NCI-H2196 treated with DMSO at 0.1 percent for 48 hours (cell line): Measurements from ENCODE around the gene MBD3.
A peak's percentile ranks its signal among the peaks of the same experiment; 100 is the strongest.

Experiments
- DNase-seq: peaks from one replicate; lab custom pipeline; 2025; ENCODE audit not compliant: unreplicated experiment; lab: John Stamatoyannopoulos, UW

Gene MBD3

DNA sequence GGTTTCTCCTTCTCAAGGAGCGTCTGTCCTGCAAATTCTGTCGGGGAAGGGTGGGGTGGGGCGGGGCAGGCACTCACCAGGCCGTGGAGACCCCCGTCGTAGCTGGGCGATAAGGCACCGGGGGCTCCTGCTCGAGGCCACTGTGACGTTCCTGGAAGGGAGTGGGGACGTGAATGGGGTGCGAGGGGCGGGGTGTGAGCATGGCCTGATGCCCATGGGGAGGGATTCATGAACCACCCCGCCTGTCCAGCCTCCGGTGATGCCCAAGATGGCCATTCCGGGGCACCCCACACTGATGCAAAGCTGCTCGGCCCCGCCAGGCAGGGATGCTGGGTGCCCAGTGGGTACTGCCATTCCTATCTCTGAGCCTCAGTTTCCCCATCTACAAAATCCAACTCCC lies 27.0 kb upstream of the MBD3 start:
- no peak for DNase-seq

DNA sequence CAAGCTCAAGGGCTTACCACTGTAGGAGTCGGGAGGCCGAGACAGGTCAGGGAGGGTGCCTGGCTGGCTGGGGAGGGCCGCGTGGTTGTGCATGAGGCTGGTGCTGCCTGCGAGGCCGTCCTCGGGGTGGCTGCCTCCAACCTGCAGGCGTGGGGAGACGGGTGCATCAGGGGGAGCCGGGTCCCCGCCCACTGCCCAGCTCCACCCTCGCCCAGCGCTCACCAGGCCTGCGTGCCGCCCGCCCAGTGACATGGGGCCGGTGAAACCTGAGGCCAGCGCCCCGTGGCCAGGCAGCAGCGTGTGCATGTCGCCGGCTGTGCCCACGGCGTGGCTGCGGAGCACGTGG lies 26.4 kb upstream of the MBD3 start:
- no peak for DNase-seq

DNA sequence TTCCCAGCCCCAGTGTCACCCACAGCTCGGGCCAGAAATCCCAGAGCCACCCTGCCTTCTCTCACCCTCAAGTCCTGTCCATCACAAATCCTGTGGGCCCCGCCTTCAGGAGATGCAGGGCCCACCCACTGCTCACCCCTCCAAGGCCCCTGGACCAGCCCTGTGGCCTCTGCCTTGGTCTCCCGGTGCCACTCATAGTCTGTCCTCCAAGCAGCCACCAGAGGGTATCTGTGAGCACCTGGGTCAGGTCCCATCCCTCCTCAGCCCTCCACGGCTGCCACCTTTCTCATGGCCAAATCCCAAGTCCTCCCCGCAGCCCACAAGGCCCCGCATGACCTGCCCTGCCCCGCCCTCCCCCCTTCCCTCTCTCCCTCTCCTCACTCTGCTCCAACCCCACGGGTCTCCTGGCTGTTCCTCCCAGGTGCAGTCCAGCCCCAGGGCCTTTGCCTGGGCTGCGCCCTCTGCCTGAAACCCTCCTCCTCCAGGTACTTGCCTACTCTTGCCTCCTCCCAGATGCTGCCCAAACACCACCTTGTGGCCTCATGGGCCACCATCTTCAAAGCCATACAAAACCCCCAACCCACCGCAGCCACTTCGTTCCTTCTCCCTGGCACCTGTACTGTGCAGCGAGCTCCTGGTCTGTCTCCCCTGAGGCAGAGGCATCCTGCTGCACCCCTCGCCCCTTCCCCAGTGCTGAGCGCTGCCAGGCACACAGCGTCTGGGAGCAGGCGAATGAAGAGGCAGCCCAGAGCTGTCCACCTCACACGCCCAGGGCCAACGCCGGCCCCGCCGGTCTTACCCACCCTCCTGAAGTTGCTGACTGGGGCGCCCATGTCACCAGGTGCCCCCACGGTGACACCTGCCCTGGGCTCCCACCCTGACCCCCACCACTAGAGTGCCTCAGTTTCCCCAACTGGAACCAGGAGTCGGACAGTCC lies 25.8 kb upstream of the MBD3 start:
- no peak for DNase-seq

DNA sequence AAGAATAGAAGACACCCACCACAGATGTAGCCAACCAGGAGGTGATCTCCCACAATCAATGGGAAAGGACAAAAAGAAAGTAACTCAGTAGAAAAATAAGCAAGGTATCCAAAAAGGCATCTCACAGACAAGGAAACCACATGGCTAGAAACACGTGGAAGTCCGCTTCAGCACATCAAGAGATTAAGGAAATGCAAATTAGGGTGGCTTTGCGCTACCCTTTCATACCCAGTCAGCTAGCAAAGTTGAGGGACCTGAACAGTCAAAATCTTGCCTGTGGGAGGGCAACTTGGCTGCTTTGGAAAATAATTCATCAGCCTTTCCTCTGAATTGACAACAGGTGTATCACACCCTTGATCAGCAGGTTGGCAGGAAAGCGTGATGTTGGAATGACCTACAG lies 24.2 kb upstream of the MBD3 start:
- DNase-seq, result no peak

DNA sequence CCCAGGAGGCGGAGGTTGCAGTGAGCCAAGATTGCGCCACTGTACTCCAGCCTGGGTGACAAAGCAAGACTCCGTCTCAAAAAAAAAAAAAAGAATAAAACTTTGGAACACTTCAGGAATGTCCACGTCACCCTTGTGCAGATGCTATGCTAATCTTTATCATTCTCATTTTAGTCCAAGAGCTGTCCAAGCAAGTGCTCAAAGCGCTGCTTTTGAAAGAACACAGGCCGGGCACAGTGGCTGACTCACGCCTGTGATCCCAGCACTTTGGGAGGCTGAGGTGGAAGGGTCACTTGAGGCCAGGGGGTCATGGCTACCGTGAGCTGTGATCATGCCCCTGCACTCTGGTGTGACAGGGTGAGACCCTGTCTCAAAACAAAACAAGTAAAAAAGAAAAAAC lies 23.7 kb upstream of the MBD3 start:
- DNase-seq, result no peak

DNA sequence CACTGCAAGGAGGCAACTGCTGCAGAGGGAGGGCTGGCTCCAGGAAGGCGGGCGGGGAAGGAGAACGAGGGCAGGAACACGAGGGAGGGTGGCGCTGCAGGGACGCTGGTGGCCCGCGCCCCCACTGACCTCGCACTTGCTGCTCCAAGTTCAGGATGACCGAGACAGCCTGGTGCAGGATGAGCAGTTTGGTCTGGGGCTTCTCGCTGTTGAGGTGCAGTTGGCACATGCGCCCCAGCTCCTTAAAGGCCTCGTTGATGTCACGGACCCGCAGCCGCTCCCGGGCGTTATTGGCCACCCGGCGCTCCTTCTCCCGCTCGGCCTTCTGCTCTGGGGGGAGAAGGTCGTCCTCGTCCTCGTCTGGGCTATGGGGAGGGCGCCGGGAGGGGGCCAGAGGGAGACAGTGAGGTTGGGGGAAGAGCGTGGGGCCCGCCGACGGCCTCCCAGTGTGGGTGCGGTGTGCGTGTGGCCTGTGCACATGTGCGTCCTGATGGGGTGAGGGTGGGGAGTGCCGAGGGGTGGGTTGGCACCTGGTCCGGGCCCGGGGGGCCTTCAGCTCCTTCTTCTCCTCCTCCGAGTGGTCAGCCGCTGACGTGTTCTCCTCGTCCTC lies 22.6 kb upstream of the MBD3 start:
- DNase-seq, result no peak

DNA sequence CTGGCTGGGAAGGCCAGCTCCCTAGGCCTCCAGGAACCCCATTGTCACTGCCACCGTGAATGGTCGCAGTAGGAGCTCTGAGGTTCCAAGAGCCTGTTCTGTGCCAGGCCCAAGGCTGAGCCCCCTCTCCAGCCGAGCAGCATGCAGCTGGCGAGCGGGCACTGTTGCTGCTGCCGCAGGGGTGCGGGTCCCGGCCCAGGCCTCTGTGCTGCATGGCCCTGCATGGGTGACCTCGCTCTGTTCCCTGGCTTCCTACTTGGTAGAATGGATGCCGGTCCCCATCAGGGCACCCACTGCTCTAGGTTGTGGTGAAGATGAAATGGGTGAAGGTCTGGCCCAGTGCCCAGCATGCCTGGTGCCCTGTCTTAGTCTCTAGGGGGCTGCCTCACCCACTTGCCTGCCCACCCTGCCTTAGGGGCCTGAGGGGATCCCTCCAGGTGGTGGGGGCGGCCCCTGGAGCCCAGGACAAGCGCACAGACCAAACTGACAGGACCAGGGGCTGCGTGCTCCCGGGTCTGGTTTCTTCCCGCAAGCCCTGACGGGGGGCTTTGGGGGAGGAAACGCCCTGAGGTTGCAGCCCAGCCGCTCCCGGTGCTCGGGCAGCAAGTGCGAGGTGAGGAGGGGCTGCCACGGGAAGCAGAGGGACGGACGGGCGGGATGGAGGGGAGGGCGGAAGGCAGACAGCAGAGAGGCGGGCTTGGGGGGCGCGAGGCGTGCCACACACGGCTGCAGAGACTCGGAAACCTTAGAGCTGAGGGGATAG lies 21.3 kb upstream of the MBD3 start:
- DNase-seq, result no peak

DNA sequence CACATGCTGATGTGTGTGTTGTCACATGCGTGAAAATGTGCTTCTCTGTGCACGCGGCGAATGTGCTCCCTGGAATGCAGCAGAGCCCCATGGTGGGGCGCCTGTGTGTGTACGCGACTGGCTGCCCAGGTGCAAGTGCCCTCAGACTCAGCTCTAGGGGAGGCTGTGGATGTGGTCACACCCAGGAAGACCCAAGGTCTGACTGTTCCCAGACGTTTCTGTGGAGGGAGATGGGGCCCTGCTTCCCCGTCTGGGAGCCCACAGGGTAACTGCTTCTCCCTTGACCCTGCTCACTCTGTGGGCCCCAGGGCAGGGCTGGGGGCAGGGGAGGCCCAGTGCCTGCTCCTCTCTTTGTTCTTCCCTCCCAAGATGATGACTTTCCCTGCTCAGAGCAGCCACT lies 20.5 kb upstream of the MBD3 start:
- DNase-seq, result no peak

DNA sequence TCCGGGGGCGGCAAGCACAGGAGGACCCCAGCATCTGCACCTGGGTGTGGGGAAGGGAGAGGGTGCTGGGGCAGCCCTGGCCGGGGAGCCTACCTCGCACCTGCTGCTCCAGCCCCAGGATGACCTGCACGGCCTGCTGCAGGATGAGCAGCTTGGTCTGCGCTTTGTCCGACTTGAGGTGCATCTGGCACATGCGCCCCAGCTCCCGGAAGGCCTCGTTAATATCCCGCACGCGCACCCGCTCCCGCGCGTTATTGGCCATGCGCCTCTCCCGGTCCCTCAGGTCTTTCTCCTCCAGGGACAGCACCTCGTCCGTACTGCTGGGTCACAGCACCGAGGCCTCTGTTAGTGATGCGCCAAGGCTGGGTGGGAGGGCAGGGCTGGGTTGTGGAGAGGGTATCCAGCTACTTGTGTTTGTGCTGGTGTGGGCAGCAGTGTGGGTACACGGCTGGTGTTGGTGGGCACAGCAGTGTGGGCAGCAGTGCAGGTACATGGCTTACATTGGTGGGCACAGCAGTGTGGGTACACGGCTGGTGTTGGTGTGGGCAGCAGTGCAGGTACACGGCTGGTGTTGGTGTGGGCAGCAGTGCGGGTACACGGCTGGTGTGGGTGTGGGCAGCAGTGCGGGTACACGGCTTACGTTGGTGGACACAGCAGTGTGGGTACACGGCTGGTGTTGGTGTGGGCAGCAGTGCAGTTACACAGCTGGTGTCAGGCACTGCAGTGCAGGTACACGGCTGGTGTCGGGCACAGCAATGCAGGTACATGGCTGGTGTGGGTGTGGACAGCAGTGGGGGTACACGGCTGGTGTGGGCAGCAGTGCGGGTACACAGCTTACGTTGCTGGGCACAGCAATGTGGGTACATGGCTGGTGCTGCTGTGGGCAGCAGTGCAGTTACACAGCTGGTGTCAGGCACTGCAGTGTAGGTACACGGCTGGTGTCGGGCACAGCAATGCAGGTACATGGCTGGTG lies 19.7 kb upstream of the MBD3 start:
- DNase-seq, result no peak

DNA sequence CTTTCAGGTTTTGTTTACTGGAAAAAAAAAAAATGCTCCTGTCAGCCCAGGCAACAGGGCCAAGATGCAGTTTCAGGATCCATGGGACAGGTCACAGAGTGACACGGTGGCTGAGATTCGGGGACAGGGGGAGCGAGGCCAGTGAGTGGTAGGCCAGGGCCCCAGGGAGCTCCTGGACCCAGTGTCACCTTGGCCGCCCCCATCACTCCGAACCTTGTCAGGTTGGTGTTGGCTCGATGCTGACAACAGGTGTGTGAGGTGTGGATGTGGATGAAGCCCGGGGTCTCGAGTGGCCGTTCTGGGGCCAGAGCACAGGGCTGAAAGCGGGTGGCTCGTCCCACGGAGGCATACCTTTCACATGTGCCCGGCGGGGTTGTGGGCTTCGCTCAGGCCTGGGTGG lies 18.7 kb upstream of the MBD3 start:
- no peak for DNase-seq

DNA sequence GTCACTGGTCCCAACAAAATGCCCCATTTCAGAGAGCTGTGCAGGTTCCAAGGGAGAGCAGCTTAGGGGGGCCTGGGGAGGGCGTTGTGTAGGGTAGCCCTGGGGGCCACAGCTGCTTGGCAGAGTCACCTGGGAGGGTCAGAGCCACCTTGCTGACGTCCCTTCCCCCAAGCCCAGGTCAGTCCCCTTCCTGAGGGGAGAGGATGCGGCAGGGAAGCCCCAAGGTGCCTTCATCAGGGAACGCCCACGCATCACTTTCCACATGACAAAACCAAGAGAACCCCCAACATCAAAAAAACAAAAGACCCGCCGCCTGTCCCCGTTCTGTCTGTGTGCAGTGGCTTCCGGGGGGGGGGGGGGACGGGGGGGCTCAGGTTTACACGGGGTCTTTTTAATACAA lies 17.9 kb upstream of the MBD3 start:
- no peak for DNase-seq

DNA sequence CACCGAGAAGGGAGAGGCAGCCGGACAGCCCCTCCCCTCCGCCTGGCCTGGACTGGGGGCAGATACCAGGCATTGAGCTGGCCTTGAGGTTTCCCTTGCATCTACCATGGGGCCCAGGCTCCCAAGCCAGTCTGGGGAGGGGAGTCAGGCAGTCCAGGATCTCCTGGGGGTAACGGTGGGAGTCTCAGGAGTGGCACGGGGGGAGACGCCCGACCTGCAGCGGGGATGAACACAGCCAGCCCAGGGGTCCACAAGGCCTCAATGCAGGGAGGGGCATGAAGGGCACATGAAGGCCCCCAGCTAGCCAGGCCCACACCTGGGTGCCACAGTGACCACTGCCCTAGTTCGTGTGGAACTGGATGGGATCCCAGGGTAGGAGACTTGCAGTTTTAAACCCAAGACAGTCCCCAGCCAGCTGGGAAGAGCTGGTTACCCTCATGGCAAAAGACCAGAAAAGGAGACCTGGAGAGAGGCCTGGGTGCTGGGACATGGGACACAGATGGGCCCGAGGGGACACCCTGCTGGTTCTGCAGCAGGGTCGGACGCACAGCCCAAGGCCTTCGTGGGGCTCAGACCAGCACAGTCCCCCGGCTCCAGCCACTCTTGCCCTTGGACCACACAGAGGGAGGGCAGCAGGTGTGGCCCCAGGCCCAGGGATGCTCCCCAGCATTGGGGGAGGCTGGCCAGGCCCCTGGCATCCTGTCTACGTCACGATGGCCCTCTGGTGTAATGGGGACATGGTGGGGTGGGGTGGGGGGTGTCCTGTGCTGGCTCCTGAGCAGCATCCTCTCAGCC lies 17.2 kb upstream of the MBD3 start:
- DNase-seq, result no peak

DNA sequence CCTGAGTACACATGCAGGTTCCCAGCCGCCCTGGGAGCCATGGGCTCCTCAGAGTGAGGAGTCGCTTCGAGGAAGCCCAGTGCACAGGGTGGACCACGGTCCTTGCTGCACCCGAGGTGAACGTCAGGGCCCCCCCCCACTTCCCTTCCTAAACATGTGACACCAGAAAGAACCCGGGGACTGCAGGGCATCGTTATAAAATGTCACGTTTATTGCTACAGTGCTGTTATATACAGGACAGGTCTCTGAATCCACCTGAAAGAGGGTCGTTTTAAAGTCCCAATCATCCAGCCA lies 16.4 kb upstream of the MBD3 start:
- DNase-seq, result no peak

DNA sequence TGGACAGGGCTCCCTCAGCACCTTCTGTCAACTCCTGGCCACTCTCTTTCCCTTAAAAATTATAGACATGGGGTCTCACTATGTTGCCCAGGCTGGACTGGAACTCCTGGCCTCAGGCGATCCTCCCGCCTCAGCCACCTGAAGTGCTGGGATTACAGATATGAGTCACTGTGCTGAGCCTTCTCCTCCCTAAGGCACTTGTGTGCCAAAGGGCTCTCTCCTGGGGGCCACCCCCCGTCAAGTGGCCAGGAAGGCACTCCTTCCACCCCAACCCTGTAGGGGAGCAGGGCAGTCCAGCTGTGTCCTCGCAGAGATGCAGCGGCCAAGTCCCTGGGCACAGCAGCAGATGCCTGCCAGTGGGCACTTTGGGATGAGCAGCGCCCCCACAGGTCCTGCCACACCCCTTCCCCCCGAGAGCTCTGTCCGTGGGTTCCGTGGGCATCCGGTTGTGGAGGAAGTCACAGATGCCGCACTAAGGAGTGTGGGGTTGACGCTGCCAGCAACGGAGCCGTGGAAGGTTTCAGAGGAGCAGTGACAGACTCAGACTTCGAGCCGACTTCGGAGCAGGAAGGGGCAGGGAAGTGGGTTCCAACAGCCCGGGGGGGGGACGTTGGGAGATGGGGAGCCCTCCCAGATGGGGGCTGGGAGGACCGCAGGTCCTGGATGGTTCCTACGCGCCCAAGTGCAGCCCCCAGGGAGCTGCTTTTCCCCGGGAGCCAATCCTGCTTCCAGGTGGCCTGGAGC lies 15.9 kb upstream of the MBD3 start:
- DNase-seq, result no peak

DNA sequence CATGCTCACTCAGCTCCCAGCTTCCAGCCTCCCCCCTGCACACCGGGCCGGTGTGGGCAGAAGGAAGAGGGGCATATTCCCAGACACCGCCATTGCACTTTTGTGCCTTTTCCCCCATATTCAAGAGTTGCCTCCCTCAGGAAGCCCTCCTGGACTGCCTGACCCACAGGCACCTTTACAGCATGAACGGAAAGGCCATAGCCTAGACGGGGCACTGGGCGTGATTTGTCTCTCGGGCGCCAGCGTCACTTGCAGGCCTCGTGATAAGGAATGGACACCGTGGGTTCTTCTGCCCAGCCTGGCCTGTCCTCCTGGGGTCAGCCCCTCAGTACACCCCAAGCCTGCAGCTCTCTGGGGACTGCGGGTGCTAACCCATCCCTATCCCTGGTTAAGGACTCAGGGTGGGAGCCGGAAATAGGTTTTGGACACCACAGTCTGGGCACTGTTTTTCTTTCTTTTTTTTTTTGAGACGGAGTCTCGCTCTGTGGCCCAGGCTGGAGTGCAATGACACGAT lies 13.5 kb upstream of the MBD3 start:
- DNase-seq, result no peak

DNA sequence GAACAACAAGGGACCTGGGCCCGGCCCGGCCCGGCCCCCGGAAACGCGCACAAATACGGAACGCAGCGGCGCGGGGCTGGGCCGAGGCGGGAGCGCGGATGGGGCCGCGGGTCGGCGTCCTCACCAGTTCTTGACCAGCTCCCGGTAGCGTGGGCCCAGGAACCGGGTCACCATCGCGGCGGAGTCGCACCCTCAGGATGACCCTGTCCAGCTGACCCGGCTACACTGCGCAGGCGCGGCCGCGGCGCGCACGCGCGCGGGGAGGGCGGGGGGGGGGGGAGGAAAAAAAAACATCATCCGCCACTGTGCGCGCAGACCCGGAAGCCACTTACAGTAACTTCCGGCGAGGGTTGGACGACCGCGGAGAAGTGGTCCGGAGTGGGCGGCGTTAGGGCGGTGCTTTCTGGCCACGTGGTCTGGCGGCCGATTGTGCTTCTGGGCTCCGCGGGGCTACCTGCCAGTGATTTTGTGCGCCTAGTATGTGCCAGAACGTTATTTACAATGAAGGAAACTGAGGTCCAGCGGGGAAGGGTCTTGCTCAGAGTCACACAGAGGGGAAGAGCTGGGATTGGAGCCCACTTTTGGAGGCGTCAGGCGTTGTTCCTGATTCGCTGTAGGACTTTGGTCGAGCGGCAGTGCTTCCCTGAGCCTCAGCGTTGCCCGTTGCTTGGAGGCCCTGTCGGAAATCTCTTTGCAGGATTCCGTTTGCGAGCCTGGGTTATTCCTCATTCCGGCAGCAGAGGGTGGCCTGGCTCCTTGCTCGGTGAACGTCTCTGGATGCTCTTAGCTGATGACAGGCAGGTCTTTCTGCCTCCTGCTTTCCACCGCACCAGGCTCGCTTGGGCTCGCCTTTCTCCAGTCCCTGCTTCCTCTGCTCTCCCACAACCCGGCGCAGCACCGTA lies 12.8 kb upstream of the MBD3 start, which contains the start of gene UQCR11:
TSS of gene UQCR11 (minus strand) at position 227 of the 902 bp plus-strand sequence. CDS start at position 174, 53 bp downstream.
- DNase-seq, result peak; percentile 93

DNA sequence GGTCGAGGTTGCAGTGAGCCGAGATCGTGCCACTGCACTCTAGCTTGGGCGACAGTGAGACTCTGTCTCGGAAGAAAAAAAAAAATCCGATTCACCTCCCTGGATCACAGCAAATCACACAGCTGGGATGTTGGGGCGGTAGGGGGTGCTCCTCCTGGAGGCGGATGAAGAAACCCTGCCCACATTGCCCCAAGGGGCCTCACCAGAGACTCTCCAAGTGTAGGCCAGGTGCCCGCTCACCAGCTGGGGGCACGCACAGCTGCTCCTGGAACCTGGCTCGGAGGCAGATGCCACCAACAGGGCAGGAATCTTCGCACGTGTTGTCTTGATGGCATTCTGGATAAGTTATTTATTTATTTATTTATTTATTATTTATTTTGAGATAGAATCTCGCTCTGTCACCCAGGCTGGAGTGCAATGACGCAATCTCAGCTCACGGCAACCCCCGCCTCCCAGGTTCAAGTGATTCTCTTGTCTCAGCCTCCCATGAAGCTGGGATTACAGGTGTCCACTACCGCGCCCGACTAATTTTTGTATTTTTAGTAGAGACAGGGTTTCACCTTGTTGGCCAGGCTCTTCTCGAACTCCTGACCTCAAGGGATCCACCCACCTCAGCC lies 9.5 kb upstream of the MBD3 start:
- no peak for DNase-seq

DNA sequence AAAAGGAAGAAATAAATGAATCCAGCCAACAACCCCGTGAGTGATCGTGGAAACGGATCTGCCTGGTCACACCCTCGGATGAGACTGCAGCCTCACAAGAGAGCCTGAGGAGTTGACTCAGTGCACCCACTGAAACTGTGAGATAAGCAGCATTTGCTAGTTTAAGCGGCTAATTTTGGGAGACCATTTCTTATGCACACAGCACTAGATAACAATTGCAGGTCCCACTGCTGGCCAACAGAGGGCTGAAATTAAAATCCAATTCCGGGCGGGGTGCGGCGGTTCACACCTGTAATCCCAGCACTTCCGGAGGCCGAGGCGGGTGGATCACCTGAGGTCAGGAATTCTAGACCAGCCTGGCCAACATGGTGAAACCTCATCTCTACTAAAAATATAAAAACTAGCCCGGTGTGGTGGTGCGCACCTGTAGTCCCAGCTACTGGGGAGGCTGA lies 9.0 kb upstream of the MBD3 start:
- DNase-seq, result no peak
